ENCODE results near the gene AATK.

AATK gene

GRCh38 chr17:81193470-81194224, 27.6 kb upstream of the AATK start:
- TF ChIP-seq POLR2AphosphoS5 (IDR thresholded peaks at IDR 0.05; ENCODE audit: low read depth): no peak
- no peak for TF ChIP-seq GABPA (IDR thresholded peaks at IDR 0.05; ENCODE audit: low read depth)
- TF ChIP-seq REST (IDR thresholded peaks at IDR 0.05; ENCODE audit: insufficient replicate concordance, low read depth): no peak
- no peak for TF ChIP-seq CTCF (IDR thresholded peaks at IDR 0.05; ENCODE audit: insufficient read depth, low read length)
- no peak for TF ChIP-seq SPI1 (IDR thresholded peaks at IDR 0.05; ENCODE audit: borderline replicate concordance, low read depth)
- H3K27ac ChIP-seq (replicated peaks): no peak overlapping the region
- no peak overlapping the region for H3K4me3 ChIP-seq (replicated peaks; ENCODE audit: insufficient read depth, low read length)
- H3K27me3 ChIP-seq (ENCODE audit: insufficient read depth, poor library complexity, severe bottlenecking): no peaks in the 10 kb centered on the region
- no peak for DNase-seq (ENCODE audit: low read depth in 1 of 2, low spot score in 1 of 2)

GRCh38 chr17:81193051-81193410, 27.0 kb upstream of the AATK start:
- H3K27me3 ChIP-seq (ENCODE audit: insufficient read depth, poor library complexity, severe bottlenecking): no peaks in the 10 kb centered on the region

More at GRCh38 chr17:81193051-81193410, 27.0 kb upstream of the AATK start:
- Histone ChIP-seq H3K4me3 (replicated peaks; ENCODE audit: insufficient read depth, low read length) (no peak overlapping the region), H3K27ac (replicated peaks) (no peak overlapping the region)
- DNase-seq (ENCODE audit: low read depth in 1 of 2, low spot score in 1 of 2): no peak
- TF ChIP-seq GABPA (IDR thresholded peaks at IDR 0.05; ENCODE audit: low read depth): no peak
- TF ChIP-seq REST (IDR thresholded peaks at IDR 0.05; ENCODE audit: insufficient replicate concordance, low read depth): no peak
- no peak for TF ChIP-seq SPI1 (IDR thresholded peaks at IDR 0.05; ENCODE audit: borderline replicate concordance, low read depth)
- no peak for TF ChIP-seq CTCF (IDR thresholded peaks at IDR 0.05; ENCODE audit: insufficient read depth, low read length)
